Esophagus mucosa (tissue), 1 donor: ENCODE data around the gene AQP1. TPM values are rescaled to one million over a fixed set of nuclear protein-coding genes. Genes with fewer than 3 reads are reported as not detected.

Source experiments
- ATAC-seq: fragments of 200-7000 bp; cut with Tn5 transposase; one replicate; pipeline ENCODE4 v1.9.1; 2020
- total RNA-seq: library from RNA; stranded (reverse); gene quantifications from one replicate; pipeline ENCODE4 v1.2.4, GENCODE V29; 2023
- donor health status: DM: yes; HTN: yes; CAD: no.

The AQP1 gene
- total RNA-seq, 1 donor from 2014 or later: 42.3 TPM

- no peak for ATAC-seq
Measured at GRCh38 chr7:30907527-30908267, 4.0 kb upstream of the AQP1 start.

- ATAC-seq: no peak
Measured at GRCh38 chr7:30908681-30909080, 3.0 kb upstream of the AQP1 start.

- ATAC-seq: no peak
Measured at GRCh38 chr7:30909431-30909830, 2.2 kb upstream of the AQP1 start.

- no peak for ATAC-seq
Measured at GRCh38 chr7:30910411-30911073, 1.1 kb upstream of the AQP1 start.

- ATAC-seq: no peak
Measured at GRCh38 chr7:30911133-30911532, 520 bp upstream of the AQP1 start.

- no peak for ATAC-seq
Measured at GRCh38 chr7:30912021-30912730, 523 bp downstream of the AQP1 start.

- no peak for ATAC-seq
Measured at GRCh38 chr7:30912731-30912985, 1.0 kb downstream of the AQP1 start.

- no peak for ATAC-seq
Measured at GRCh38 chr7:30912986-30913811, 1.5 kb downstream of the AQP1 start.

GRCh38 chr7:30913821-30914515 is 2.3 kb downstream of the AQP1 start:
- ATAC-seq: no peak

GRCh38 chr7:30914596-30914995 is 2.9 kb downstream of the AQP1 start:
- ATAC-seq: peak; percentile 24

- no peak for ATAC-seq
Measured at GRCh38 chr7:30915005-30915601, 3.5 kb downstream of the AQP1 start.

GRCh38 chr7:30915751-30916150 is 4.1 kb downstream of the AQP1 start:
- no peak for ATAC-seq

- ATAC-seq: no peak
Measured at GRCh38 chr7:30916255-30916654, 4.6 kb downstream of the AQP1 start.

- ATAC-seq: no peak
Measured at GRCh38 chr7:30916767-30917166, 5.1 kb downstream of the AQP1 start.

GRCh38 chr7:30917216-30917893 is 5.7 kb downstream of the AQP1 start:
- no peak for ATAC-seq

GRCh38 chr7:30918676-30919075 is 7.0 kb downstream of the AQP1 start:
- ATAC-seq: no peak

- no peak for ATAC-seq
Measured at GRCh38 chr7:30920021-30920583, 8.4 kb downstream of the AQP1 start.

- no peak for ATAC-seq
Measured at GRCh38 chr7:30920584-30921539, 9.2 kb downstream of the AQP1 start.

GRCh38 chr7:30921540-30922401 is 10.1 kb downstream of the AQP1 start:
- no peak for ATAC-seq
